Measurements from ENCODE around the gene MEF2A.

MEF2A gene

GRCh38 chr15:99755692-99756409 lies 190.1 kb downstream of the MEF2A start:
- no peak for DNase-seq (ENCODE audit: low read depth in 3 of 3, low spot score in 1 of 3)

GRCh38 chr15:99762288-99762687 lies 196.5 kb downstream of the MEF2A start:
- DNase-seq (ENCODE audit: low read depth in 3 of 3, low spot score in 1 of 3) = no peak

GRCh38 chr15:99763827-99764226 lies 198.0 kb downstream of the MEF2A start:
- DNase-seq (ENCODE audit: low read depth in 3 of 3, low spot score in 1 of 3) = no peak

- DNase-seq (ENCODE audit: low read depth in 3 of 3, low spot score in 1 of 3) = no peak
These were observed 198.7 kb downstream of the MEF2A start for GRCh38 chr15:99764522-99764921.

All from stimulated activated CD4-positive, alpha-beta T cell treated with anti-CD3 and anti-CD28 coated beads, TNF-alpha, amount 100 ng/mL, for 1 hour (primary cell).